Loucy (cell line): Measurements from ENCODE around the gene SDF4.
A peak's percentile ranks its signal among the peaks of the same experiment; 100 is the strongest.

Experiments used
- H2AFZ ChIP-seq: fragments of 200-600 bp; sonication (generic); 2 replicates; pipeline ENCODE4 v1.6.0; 2016; ENCODE audit warnings: antibody characterized with exemption, mild to moderate bottlenecking, low read length, moderate library complexity
- H3F3A ChIP-seq: fragments of 200-600 bp; 2 replicates; pipeline ENCODE4 v1.6.0; 2016; ENCODE audit warnings: antibody characterized with exemption, low read depth, mild to moderate bottlenecking
- H3K27me3 ChIP-seq: fragments of 200-600 bp; sonication (generic); 2 replicates; pipeline ENCODE4 v1.6.1; 2014; ENCODE audit warnings: low read length, mild to moderate bottlenecking; ENCODE audit not compliant: insufficient read depth, poor library complexity, severe bottlenecking
- H3K36me3 ChIP-seq: fragments of 200-600 bp; sonication (generic); 2 replicates; pipeline ENCODE4 v1.6.1; 2016; ENCODE audit warnings: low read length; ENCODE audit not compliant: insufficient read depth
- H3K4me1 ChIP-seq: fragments of 200-600 bp; sonication (generic); 2 replicates; pipeline ENCODE4 v1.5.1; 2014; ENCODE audit warnings: low read length, mild to moderate bottlenecking; ENCODE audit not compliant: insufficient read depth, poor library complexity, severe bottlenecking
- H3K4me2 ChIP-seq: fragments of 200-600 bp; sonication (generic); 2 replicates; pipeline ENCODE4 v1.6.0; 2014; ENCODE audit warnings: antibody characterized with exemption, low read length, low read depth, mild to moderate bottlenecking; ENCODE audit not compliant: poor library complexity, severe bottlenecking
- H3K4me3 ChIP-seq: fragments of 200-600 bp; sonication (generic); 2 replicates; pipeline ENCODE4 v1.5.1; 2014; ENCODE audit warnings: low read length, mild to moderate bottlenecking, mixed read lengths; ENCODE audit not compliant: poor library complexity, severe bottlenecking
- H3K79me2 ChIP-seq: fragments of 200-600 bp; sonication (generic); 2 replicates; pipeline ENCODE4 v1.6.1; 2014; ENCODE audit warnings: low read length; ENCODE audit not compliant: insufficient read depth
- H3K9ac ChIP-seq: fragments of 200-600 bp; sonication (generic); 2 replicates; pipeline ENCODE4 v1.6.0; 2014; ENCODE audit warnings: mild to moderate bottlenecking, low read depth, low read length, moderate library complexity; ENCODE audit not compliant: poor library complexity, severe bottlenecking
- H3K9me2 ChIP-seq: fragments of 200-600 bp; sonication (generic); replicated peaks from 2 replicates; pipeline ENCODE4 v1.6.1; 2016; ENCODE audit warnings: low read depth, low read length, mixed read lengths
- H3K9me3 ChIP-seq: fragments of 200-600 bp; sonication (generic); 2 replicates; pipeline ENCODE4 v1.6.1; 2014; ENCODE audit warnings: mild to moderate bottlenecking, antibody characterized with exemption, low read length, low read depth; ENCODE audit not compliant: insufficient read depth
- H4K20me1 ChIP-seq: fragments of 200-600 bp; sonication (generic); 2 replicates; pipeline ENCODE4 v1.6.0; 2014; ENCODE audit warnings: antibody characterized with exemption, low read length, mild to moderate bottlenecking; ENCODE audit not compliant: insufficient read depth, poor library complexity, severe bottlenecking
- EZH2phosphoT487 ChIP-seq: fragments of 200-600 bp; IDR thresholded peaks from 2 replicates; pipeline ENCODE4 v1.6.1; 2018; ENCODE audit warnings: antibody characterized with exemption, mild to moderate bottlenecking, moderate library complexity, borderline replicate concordance
- TF ChIP-seq, protein P1 (sequence below): fragments of 200-600 bp; sonication (generic); conservative IDR thresholded peaks from 2 replicates; pipeline ENCODE4 v1.5.1; 2014; ENCODE audit warnings: mild to moderate bottlenecking, antibody characterized with exemption, low read length

Gene SDF4

DNA sequence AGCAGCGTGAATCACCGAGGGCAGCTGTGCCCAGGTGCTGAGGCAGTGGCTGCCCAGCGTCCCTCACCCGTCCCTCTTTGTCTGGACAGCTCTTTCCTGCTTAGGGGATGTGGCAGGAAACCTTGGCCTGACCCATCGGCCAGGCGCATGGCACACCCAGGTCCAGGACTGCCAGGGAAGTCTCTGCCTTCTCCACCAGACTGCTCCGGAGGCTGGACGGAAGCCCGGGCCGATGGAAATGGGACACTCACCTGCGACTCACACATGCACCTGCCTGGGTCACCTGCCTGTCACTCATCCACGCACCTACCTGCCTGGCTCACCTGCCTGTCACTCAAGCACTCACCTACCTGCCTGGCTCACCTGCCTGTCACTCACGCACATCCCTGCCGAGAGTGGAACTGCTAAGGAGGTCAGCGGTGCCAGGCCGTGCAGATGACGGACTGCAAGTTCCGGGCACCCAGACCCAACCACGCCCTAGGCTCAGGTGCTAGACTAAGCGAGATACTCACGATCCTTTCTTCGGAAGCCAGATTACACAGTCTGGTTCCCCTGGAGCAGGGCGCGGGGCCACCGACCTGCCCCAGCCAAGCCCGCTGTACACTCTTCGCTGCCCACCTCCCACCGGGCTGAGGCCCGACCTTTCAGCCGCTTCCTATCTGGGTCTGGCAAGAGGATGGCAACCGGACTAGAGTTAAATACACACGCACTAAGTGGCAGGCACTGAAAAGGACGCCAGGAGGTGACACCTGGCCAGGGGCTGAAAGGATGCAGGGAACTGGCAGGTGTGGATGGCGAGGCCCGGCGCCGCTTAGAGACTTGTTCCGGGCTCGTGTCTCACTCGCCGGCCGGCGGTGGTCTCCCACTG, 40.8 kb upstream of the SDF4 start:
- Histone ChIP-seq H3K36me3 (no peaks in the 10 kb centered on the region; the same call in 1 of the 2 replicates), H3K27me3 (no peaks in the 10 kb centered on the region), H3K4me2 (peak overlapping the region; percentile 84), H3K4me1 (peaks cover 34% of the 10 kb centered on the region), H3K9me3 (no peaks in the 10 kb centered on the region), H3K4me3 (peak overlapping the region; percentile 98), H4K20me1 (peaks cover 49% of the 10 kb centered on the region), H3K79me2 (peaks cover 66% of the 10 kb centered on the region), H3K9me2 (no peaks in the 10 kb centered on the region), H3F3A (no peaks in the 10 kb centered on the region), H3K9ac (peak overlapping the region; percentile 89), H2AFZ (no peak overlapping the region)
- TF ChIP-seq, protein P1, sequence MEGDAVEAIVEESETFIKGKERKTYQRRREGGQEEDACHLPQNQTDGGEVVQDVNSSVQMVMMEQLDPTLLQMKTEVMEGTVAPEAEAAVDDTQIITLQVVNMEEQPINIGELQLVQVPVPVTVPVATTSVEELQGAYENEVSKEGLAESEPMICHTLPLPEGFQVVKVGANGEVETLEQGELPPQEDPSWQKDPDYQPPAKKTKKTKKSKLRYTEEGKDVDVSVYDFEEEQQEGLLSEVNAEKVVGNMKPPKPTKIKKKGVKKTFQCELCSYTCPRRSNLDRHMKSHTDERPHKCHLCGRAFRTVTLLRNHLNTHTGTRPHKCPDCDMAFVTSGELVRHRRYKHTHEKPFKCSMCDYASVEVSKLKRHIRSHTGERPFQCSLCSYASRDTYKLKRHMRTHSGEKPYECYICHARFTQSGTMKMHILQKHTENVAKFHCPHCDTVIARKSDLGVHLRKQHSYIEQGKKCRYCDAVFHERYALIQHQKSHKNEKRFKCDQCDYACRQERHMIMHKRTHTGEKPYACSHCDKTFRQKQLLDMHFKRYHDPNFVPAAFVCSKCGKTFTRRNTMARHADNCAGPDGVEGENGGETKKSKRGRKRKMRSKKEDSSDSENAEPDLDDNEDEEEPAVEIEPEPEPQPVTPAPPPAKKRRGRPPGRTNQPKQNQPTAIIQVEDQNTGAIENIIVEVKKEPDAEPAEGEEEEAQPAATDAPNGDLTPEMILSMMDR = no peak
- no peak for TF ChIP-seq EZH2phosphoT487

DNA sequence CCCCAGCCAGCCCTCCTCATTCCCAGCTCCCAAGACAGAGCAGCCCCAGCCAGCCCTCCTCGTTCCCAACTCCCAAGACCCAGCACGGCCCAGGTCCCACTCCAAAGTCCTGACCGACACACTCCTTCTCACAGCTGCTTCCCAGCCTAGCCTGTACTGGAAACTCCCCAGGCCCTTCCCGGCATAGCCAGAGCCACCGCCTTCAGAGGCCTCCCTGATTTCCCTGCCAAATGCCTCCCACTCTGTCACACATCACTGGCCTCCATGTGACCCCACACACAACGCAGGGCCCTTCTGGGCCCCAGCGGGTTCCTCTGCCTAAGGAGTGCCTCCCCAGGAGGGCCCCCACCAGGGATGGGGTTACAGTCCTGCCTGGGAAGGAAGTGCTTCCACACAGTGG, 39.0 kb upstream of the SDF4 start:
- Histone ChIP-seq H3K27me3 (no peaks in the 10 kb centered on the region), H3K4me3 (peak overlapping the region; percentile 98), H3K36me3 (no peaks in the 10 kb centered on the region; the same call in 1 of the 2 replicates), H3F3A (no peaks in the 10 kb centered on the region), H3K9me3 (no peaks in the 10 kb centered on the region), H3K4me2 (peak overlapping the region; percentile 84), H3K9ac (peak overlapping the region; percentile 89), H2AFZ (no peak overlapping the region), H3K9me2 (no peaks in the 10 kb centered on the region), H3K79me2 (peaks cover 73% of the 10 kb centered on the region), H4K20me1 (peaks cover 55% of the 10 kb centered on the region), H3K4me1 (peaks cover 34% of the 10 kb centered on the region)
- no peak for TF ChIP-seq EZH2phosphoT487
- TF ChIP-seq, protein P1 = no peak

DNA sequence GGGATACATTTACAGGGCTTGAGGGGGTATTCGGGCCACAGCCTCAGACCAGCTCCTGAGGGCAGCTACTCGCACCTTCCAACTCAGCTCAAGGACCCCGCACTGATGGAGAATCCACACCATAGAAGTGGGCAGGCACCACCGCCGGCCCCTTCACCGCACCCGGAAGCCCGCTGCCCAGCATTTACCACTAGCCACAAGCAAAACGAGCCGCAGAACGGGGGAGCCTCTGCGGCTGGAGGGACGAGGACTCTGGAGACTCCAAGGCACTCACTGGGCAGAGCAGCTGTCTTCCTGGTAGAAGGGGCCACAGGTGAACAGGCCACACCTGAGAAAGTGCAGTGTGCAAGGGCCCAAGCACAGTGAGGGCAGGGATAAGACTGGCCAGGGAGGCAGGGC, 36.5 kb upstream of the SDF4 start:
- H2AFZ ChIP-seq = no peak overlapping the region
- no peak overlapping the region for H3K4me3 ChIP-seq
- H4K20me1 ChIP-seq = peaks cover 54% of the 10 kb centered on the region
- H3K79me2 ChIP-seq = peaks cover 62% of the 10 kb centered on the region
- no peaks in the 10 kb centered on the region for H3K27me3 ChIP-seq
- no peak overlapping the region for H3K9ac ChIP-seq
- no peaks in the 10 kb centered on the region for H3F3A ChIP-seq
- no peaks in the 10 kb centered on the region for H3K9me2 ChIP-seq
- TF ChIP-seq, protein P1 = no peak
- TF ChIP-seq EZH2phosphoT487 = no peak
- H3K4me2 ChIP-seq = no peak overlapping the region
- H3K9me3 ChIP-seq = no peaks in the 10 kb centered on the region
- H3K4me1 ChIP-seq = peaks cover 24% of the 10 kb centered on the region
- peaks cover 2% of the 10 kb centered on the region; the same call in 1 of the 2 replicates for H3K36me3 ChIP-seq
